ENCODE data around the gene ORAI3. TPM values are rescaled to one million over a fixed set of nuclear protein-coding genes. Genes with fewer than 3 reads are reported as not detected.

The ORAI3 gene
- total RNA-seq, 3 donors from 2014 or later: 20.0 to 40.5 (median 25.9) TPM

DNA sequence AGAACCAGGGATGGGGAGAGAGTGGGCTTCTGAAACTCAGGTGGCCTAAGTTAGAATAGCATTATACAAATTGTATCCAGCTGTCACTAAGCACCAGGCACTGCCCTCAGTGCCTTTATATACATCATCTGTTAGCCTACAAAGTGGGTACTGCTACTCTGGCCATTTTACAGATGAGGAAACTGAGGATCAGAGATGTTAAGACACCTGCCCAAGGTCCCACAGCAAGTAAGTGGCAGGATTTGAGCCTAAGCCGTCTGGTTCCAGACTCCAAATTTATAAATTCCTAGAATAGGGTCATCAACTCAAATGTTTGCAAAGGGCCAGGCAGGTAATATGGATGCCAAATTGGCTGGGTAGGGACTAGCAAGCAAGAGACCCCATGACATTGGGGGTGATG lies 2.3 kb downstream of the ORAI3 start:
- Histone ChIP-seq H3K36me3 (no peaks in the 10 kb centered on the region), H3K27me3 (no peaks in the 10 kb centered on the region), H3K4me1 (peaks cover 8 to 14% of the 10 kb centered on the region in 2 donors), H3K9me3 (no peaks in the 10 kb centered on the region), H3K4me3 (no peak overlapping the region), H3K27ac (peak overlapping the region; percentile 91 to 94)
- no peak for TF ChIP-seq POLR2AphosphoS5 (IDR thresholded peaks at IDR 0.05)
- no peak for TF ChIP-seq POLR2A (IDR thresholded peaks at IDR 0.05)
- no peak for TF ChIP-seq CTCF (IDR thresholded peaks at IDR 0.05)
- intact Hi-C loops (cut with DNase I; ENCODE audit: low total_unique reads): no loop called here
- no peak for DNase-seq (ENCODE audit: low spot score in 2 of 2)

DNA sequence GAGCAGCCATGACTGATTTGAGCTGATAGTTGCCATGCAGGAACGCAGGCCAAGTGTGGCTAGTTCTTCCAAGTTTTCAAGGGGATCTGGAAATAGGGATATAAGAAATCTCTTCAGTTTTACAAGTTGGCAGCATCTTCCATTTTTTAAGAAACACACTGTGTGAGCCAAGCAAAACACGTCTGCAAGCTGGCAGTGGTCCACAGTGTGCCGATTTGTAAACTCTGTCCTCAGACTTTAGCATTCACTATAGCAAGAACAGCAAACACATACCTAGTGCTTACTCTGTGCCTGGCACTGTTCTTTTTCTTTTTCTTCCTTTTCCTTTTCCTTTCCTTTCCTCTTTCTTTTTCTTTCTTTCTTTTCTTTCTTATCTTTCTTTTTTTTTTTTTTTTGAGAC lies 2.9 kb downstream of the ORAI3 start:
- intact Hi-C loops (cut with DNase I; ENCODE audit: low total_unique reads): no loop called here
- Histone ChIP-seq H3K27me3 (no peaks in the 10 kb centered on the region), H3K27ac (peak overlapping the region in 1 of 2 donors; percentile 91), H3K9me3 (no peaks in the 10 kb centered on the region), H3K4me1 (peaks cover 8 to 14% of the 10 kb centered on the region in 2 donors), H3K36me3 (no peaks in the 10 kb centered on the region), H3K4me3 (no peak overlapping the region)
- peak in 1 of 2 donors; percentile 67 for DNase-seq (ENCODE audit: low spot score in 2 of 2)
- no peak for TF ChIP-seq POLR2AphosphoS5 (IDR thresholded peaks at IDR 0.05)
- no peak for TF ChIP-seq POLR2A (IDR thresholded peaks at IDR 0.05)
- TF ChIP-seq CTCF (IDR thresholded peaks at IDR 0.05): no peak

- H3K27ac ChIP-seq: peak overlapping the region; percentile 21 to 29
- intact Hi-C loops (cut with DNase I; ENCODE audit: low total_unique reads): no loop called here
- no peaks in the 10 kb centered on the region for H3K27me3 ChIP-seq
- H3K9me3 ChIP-seq: no peaks in the 10 kb centered on the region
- peaks cover 8 to 14% of the 10 kb centered on the region in 2 donors for H3K4me1 ChIP-seq
- no peaks in the 10 kb centered on the region for H3K36me3 ChIP-seq
- no peak overlapping the region for H3K4me3 ChIP-seq
- TF ChIP-seq POLR2AphosphoS5 (IDR thresholded peaks at IDR 0.05) (no peak), CTCF (IDR thresholded peaks at IDR 0.05) (no peak), POLR2A (IDR thresholded peaks at IDR 0.05) (no peak)
- DNase-seq (ENCODE audit: low spot score in 2 of 2): no peak
These were observed 4.2 kb downstream of the ORAI3 start for GRCh38 chr16:30953111-30953510.

- Histone ChIP-seq H3K27me3 (no peaks in the 10 kb centered on the region), H3K9me3 (no peaks in the 10 kb centered on the region), H3K36me3 (no peaks in the 10 kb centered on the region), H3K4me3 (no peak overlapping the region), H3K4me1 (peaks cover 8 to 16% of the 10 kb centered on the region in 2 donors), H3K27ac (peak overlapping the region; percentile 21 to 29)
- TF ChIP-seq CTCF (IDR thresholded peaks at IDR 0.05) (peak; percentile 18 to 28 (median 26)), POLR2A (IDR thresholded peaks at IDR 0.05) (no peak)
- intact Hi-C loops (cut with DNase I; ENCODE audit: low total_unique reads): no loop called here
- no peak for DNase-seq (ENCODE audit: low spot score in 2 of 2)
These were observed 4.8 kb downstream of the ORAI3 start for GRCh38 chr16:30953511-30954124.

DNA sequence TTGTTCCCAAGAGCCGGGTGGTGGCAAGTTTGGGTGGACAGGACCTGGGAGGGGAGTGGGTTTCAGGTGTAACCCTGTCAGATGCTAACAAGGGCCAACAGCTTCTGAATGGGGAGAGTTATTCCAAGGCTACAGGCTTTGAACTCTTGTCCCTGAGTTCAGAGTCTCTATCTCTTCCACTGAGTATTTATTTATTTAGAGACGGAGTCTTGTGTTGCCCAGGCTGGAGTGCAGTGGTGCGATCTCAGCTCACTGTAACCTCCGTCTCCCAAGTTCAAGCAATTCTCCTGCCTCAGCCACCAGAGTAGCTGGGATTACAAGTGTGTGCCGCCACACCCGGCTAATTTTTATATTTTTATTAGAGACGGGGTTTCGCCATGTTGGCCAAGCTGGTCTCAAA lies 6.1 kb downstream of the ORAI3 start:
- H3K9me3 ChIP-seq: no peaks in the 10 kb centered on the region
- intact Hi-C loops (cut with DNase I; ENCODE audit: low total_unique reads): no loop called here
- H3K27me3 ChIP-seq: no peaks in the 10 kb centered on the region
- TF ChIP-seq CTCF (IDR thresholded peaks at IDR 0.05) (no peak), POLR2AphosphoS5 (IDR thresholded peaks at IDR 0.05) (no peak), POLR2A (IDR thresholded peaks at IDR 0.05) (no peak)
- DNase-seq (ENCODE audit: low spot score in 2 of 2): no peak
- H3K4me1 ChIP-seq: peaks cover 7 to 21% of the 10 kb centered on the region in 2 donors
- no peak overlapping the region for H3K27ac ChIP-seq
- no peak overlapping the region for H3K4me3 ChIP-seq
- no peaks in the 10 kb centered on the region for H3K36me3 ChIP-seq

All from breast epithelium (tissue), 4 donors.